H1 (cell line): ENCODE measurements around the gene RGS7BP. TPM values are rescaled to one million over a fixed set of nuclear protein-coding genes. Genes with fewer than 3 reads are reported as not detected.
A peak's percentile ranks its signal among the peaks of the same experiment; 100 is the strongest.
"Not testable (repeated sequence)": the region's sequence is repeated elsewhere in the genome, so short reads cannot be mapped to it uniquely, and the experiment has no call there.

ENCODE experiments used
- CTCF ChIA-PET: fragments of 300-600 bp; sonication (Branson Sonifier 250); formaldehyde crosslinking; loops from one replicate; lab custom pipeline; 2021; ENCODE audit not compliant: partially characterized antibody; lab: Charles Lee
- POLR2A ChIA-PET: fragments of 300-600 bp; sonication (Branson Sonifier 250); formaldehyde crosslinking; loops from one replicate; lab custom pipeline; 2021; ENCODE audit warnings: inconsistent platforms; ENCODE audit not compliant: partially characterized antibody; lab: Charles Lee
- DNase-seq, 2 experiments: peaks; one replicate each; pipeline versions ENCODE4 v3.0.0 to v3.0.0-alpha.2; 2010 to 2022; ENCODE audit warnings: low spot score in 2 of 2, low read depth in 1 of 2, mixed read lengths in 1 of 2
- FAIRE-seq: peaks from 2 replicates; lab custom pipeline; 2011; peaks lifted over from hg19 to GRCh38; lab: Jason Lieb, UNC
- H2AFZ ChIP-seq: 2 replicates; pipeline ENCODE4 v1.8.1; 2012; ENCODE audit warnings: low read length, inconsistent platforms
- H2AK5ac ChIP-seq: 2 replicates; pipeline ENCODE4 v1.6.1; 2013; ENCODE audit warnings: low read depth, low read length
- H2BK120ac ChIP-seq: replicated peaks from 2 replicates; pipeline ENCODE3; 2013; ENCODE audit warnings: low read depth, low read length, inconsistent platforms
- H2BK12ac ChIP-seq: 2 replicates; pipeline ENCODE4 v1.6.1; 2013; ENCODE audit warnings: low read depth, low read length
- H2BK15ac ChIP-seq: 2 replicates; pipeline ENCODE4 v1.6.1; 2013; ENCODE audit warnings: low read length
- H2BK20ac ChIP-seq: 2 replicates; pipeline ENCODE4 v1.6.1; 2013; ENCODE audit warnings: low read length
- H2BK5ac ChIP-seq: 2 replicates; pipeline ENCODE4 v1.6.1; 2013; ENCODE audit warnings: low read depth, low read length
- H3K14ac ChIP-seq: 2 replicates; pipeline ENCODE4 v1.6.1; 2013; ENCODE audit warnings: inconsistent platforms; ENCODE audit not compliant: insufficient read length
- H3K18ac ChIP-seq: 2 replicates; pipeline ENCODE4 v1.6.1; 2013; ENCODE audit warnings: low read length; ENCODE audit errors: extremely low read depth
- H3K23ac ChIP-seq: 2 replicates; pipeline ENCODE4 v1.6.1; 2013; ENCODE audit warnings: inconsistent platforms; ENCODE audit not compliant: insufficient read length
- H3K23me2 ChIP-seq: 2 replicates; pipeline ENCODE4 v1.6.1; 2013; ENCODE audit warnings: low read depth, low read length
- H3K27ac ChIP-seq: 2 replicates; pipeline ENCODE4 v1.6.1; 2011; ENCODE audit warnings: low read depth, low read length, inconsistent platforms
- H3K27me3 ChIP-seq, 4 experiments: replicated peaks in 1 of 4; 1 replicate in 1 of 4; 2 replicates in 3 of 4; pipeline versions ENCODE4 v1.6.1 to v1.8.1; 2011 to 2013; ENCODE audit warnings: low read length in 3 of 4, mild to moderate bottlenecking in 3 of 4, inconsistent platforms in 2 of 4, mixed read lengths in 2 of 4, moderate library complexity in 1 of 4; ENCODE audit not compliant: control insufficient read depth in 3 of 4, insufficient read depth in 3 of 4; ENCODE audit errors: extremely low read depth in 1 of 4
- H3K36me3 ChIP-seq, 4 experiments: 2 replicates each; pipeline versions ENCODE4 v1.6.1 to v1.8.1; 2011 to 2013; ENCODE audit warnings: mild to moderate bottlenecking in 4 of 4, low read length in 3 of 4, moderate library complexity in 2 of 4, control low read depth in 1 of 4, inconsistent platforms in 1 of 4; ENCODE audit not compliant: insufficient read depth in 4 of 4, control insufficient read depth in 2 of 4
- H3K4ac ChIP-seq: replicated peaks from 2 replicates; pipeline ENCODE3; 2013; ENCODE audit warnings: low read length, low read depth, mixed read lengths, inconsistent platforms; ENCODE audit not compliant: insufficient read length
- H3K4me1 ChIP-seq, 4 experiments: replicated peaks in 1 of 4; 1 replicate in 1 of 4; 2 replicates in 3 of 4; pipeline versions ENCODE4 v1.6.1 to v1.8.1; 2011 to 2013; ENCODE audit warnings: low read length in 3 of 4, inconsistent platforms in 2 of 4, mixed read lengths in 1 of 4; ENCODE audit not compliant: insufficient read depth in 4 of 4, control insufficient read depth in 3 of 4
- H3K4me2 ChIP-seq, 2 experiments: 2 replicates each; pipeline versions ENCODE4 v1.6.1 to v1.8.1; 2011 to 2013; ENCODE audit warnings: low read depth in 2 of 2, low read length in 2 of 2, control low read depth in 1 of 2, inconsistent platforms in 1 of 2, mild to moderate bottlenecking in 1 of 2; ENCODE audit not compliant: insufficient read depth in 1 of 2
- H3K4me3 ChIP-seq, 4 experiments: fragments of 200-600, 300-600 bp in 1 of 4; sonication (generic), shearing (Covaris generic), sonication (Bioruptor Twin) in 1 of 4; 2 replicates each; pipeline versions ENCODE4 v1.5.1 to v1.8.1; 2011 to 2016; ENCODE audit warnings: low read length in 4 of 4, low read depth in 3 of 4, control low read depth in 2 of 4, inconsistent platforms in 2 of 4, mild to moderate bottlenecking in 2 of 4, mixed read lengths in 1 of 4, moderate library complexity in 1 of 4; ENCODE audit not compliant: insufficient read depth in 2 of 4; ENCODE audit errors: extremely low read depth in 1 of 4
- H3K56ac ChIP-seq: replicated peaks from 2 replicates; pipeline ENCODE3; 2013; ENCODE audit warnings: low read depth, mild to moderate bottlenecking, mixed read lengths, low read length, inconsistent platforms; ENCODE audit not compliant: insufficient read length
- H3K79me1 ChIP-seq: 2 replicates; pipeline ENCODE4 v1.6.1; 2013; ENCODE audit warnings: low read depth, low read length, control low read depth
- H3K79me2 ChIP-seq, 2 experiments: 2 replicates each; pipeline versions ENCODE4 v1.6.1 to v1.8.1; 2012 to 2013; ENCODE audit warnings: low read length in 2 of 2, mild to moderate bottlenecking in 2 of 2, inconsistent platforms in 1 of 2; ENCODE audit not compliant: insufficient read depth in 2 of 2, control insufficient read depth in 1 of 2
- H3K9ac ChIP-seq, 4 experiments: replicated peaks in 1 of 4; 1 replicate in 1 of 4; 2 replicates in 3 of 4; pipeline versions ENCODE4 v1.6.1 to v1.8.1; 2011 to 2013; ENCODE audit warnings: low read depth in 3 of 4, low read length in 3 of 4, control low read depth in 2 of 4, mild to moderate bottlenecking in 2 of 4, moderate library complexity in 2 of 4, inconsistent platforms in 1 of 4; ENCODE audit errors: extremely low read depth in 1 of 4
- H3K9me3 ChIP-seq, 2 experiments: 2 replicates each; pipeline versions ENCODE4 v1.6.1 to v1.8.1; 2012 to 2013; ENCODE audit warnings: mild to moderate bottlenecking in 2 of 2, moderate library complexity in 2 of 2, control low read depth in 1 of 2, inconsistent platforms in 1 of 2, low read depth in 1 of 2, low read length in 1 of 2, mixed read lengths in 1 of 2; ENCODE audit not compliant: insufficient read depth in 2 of 2
- H4K20me1 ChIP-seq, 2 experiments: replicated peaks in 1 of 2; 2 replicates each; pipeline versions ENCODE3 to v1.8.1; 2011 to 2013; ENCODE audit warnings: inconsistent platforms in 2 of 2, low read length in 2 of 2, mild to moderate bottlenecking in 1 of 2; ENCODE audit not compliant: insufficient read depth in 2 of 2, control insufficient read depth in 1 of 2
- H4K5ac ChIP-seq: 2 replicates; pipeline ENCODE4 v1.6.1; 2013; ENCODE audit warnings: low read length, low read depth, mixed read lengths, inconsistent platforms; ENCODE audit not compliant: insufficient read length
- H4K8ac ChIP-seq: 2 replicates; pipeline ENCODE4 v1.8.0; 2013; ENCODE audit warnings: mild to moderate bottlenecking, moderate library complexity, low read length, inconsistent platforms; ENCODE audit not compliant: insufficient read depth; ENCODE audit errors: extremely low read depth
- H4K91ac ChIP-seq: replicated peaks from 2 replicates; pipeline ENCODE3; 2013; ENCODE audit warnings: low read length, mixed read lengths, inconsistent platforms; ENCODE audit not compliant: insufficient read length
- EP300 ChIP-seq, 2 experiments: IDR thresholded peaks; 1 replicate in 1 of 2; 2 replicates in 1 of 2; pipeline ENCODE4 v1.6.1; 2011 to 2012; ENCODE audit warnings: low read depth in 2 of 2, low read length in 2 of 2, mild to moderate bottlenecking in 2 of 2, borderline replicate concordance in 1 of 2, inconsistent platforms in 1 of 2, moderate library complexity in 1 of 2
- TEAD4 ChIP-seq: IDR thresholded peaks from 2 replicates; pipeline ENCODE4 v1.6.1; 2012; ENCODE audit warnings: low read depth, low read length, inconsistent platforms, mixed read lengths
- WGBS, 2 experiments: shearing (Covaris generic) in 1 of 2; methylation state at CpG; one replicate each; pipeline versions ENCODE4 v1.1.6 to v1.1.7; 2013 to 2015; ENCODE audit warnings: low lambda C conversion rate in 2 of 2, mixed read lengths in 2 of 2, inconsistent platforms in 1 of 2, low coverage in 1 of 2, missing lambda C conversion rate in 1 of 2; ENCODE audit not compliant: insufficient replicate concordance in 2 of 2, insufficient coverage in 1 of 2, insufficient read length in 1 of 2; ENCODE audit errors: extremely low coverage in 1 of 2, missing lambda C conversion rate in 1 of 2; 5-methylcytosine and 5-hydroxymethylcytosine counted together
- polyA plus RNA-seq, 7 experiments: library from polyadenylated mRNA; depleted of rRNA in 3 of 7; stranded (reverse) in 5 of 7; unstranded in 2 of 7; fragments of >200 nt in 5 of 7; fragments of 200-250 nt in 2 of 7; gene quantifications; 1 replicate in 5 of 7; 2 replicates in 1 of 7; 4 replicates in 1 of 7; pipeline versions ENCODE4 v1.2.1 to v1.2.3, GENCODE V29; 2011 to 2013; ENCODE audit warnings: missing spikeins in 2 of 7, mixed read lengths in 2 of 7
- total RNA-seq: library from RNA; stranded (reverse); fragmentation: NEBNext Ultra II Directional; extraction: Animal tissue kit (Norgen Biotek cat#: 25700); gene quantifications from 2 replicates; pipeline ENCODE4 v1.2.1, GENCODE V29; 2021

RGS7BP gene
- total and polyA plus RNA-seq, 2 of the 8 experiments (the other 6 are each of a cell fraction or from before 2014, with no cell fraction given): 0.65 to 2.3 TPM

DNA sequence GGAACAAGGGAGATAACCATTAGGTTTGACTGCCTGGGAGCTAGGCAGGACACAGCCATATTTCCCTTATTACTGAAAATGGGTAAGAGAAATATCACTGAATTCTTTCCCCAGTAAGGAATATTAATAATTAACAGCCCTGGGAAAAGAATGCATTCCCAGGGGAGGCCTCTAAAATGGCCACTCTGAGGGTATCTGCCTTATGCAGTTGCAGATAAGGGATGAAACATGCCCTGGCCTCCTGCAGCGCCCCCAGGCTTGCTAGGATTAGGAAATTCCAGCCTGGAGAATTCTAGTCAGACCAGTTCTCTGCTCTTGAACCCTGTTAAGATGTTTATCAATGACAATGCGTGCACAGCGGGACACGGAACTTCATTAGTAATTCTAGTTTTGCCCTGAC, 52.8 kb downstream of the RGS7BP start:
- H3K56ac ChIP-seq, H3K14ac ChIP-seq, POLR2A ChIA-PET, H3K27ac ChIP-seq, H3K4me2 ChIP-seq, H4K91ac ChIP-seq, H3K4ac ChIP-seq, H3K23ac ChIP-seq, H3K79me2 ChIP-seq, H2AK5ac ChIP-seq, H2BK15ac ChIP-seq, H2AFZ ChIP-seq, H3K9ac ChIP-seq, H3K79me1 ChIP-seq, H2BK20ac ChIP-seq, H2BK5ac ChIP-seq, H3K18ac ChIP-seq, H3K27me3 ChIP-seq, H3K36me3 ChIP-seq, H3K4me3 ChIP-seq, H3K9me3 ChIP-seq, FAIRE-seq, H4K5ac ChIP-seq, H3K23me2 ChIP-seq, H4K20me1 ChIP-seq, H2BK120ac ChIP-seq, H4K8ac ChIP-seq, H3K4me1 ChIP-seq, H2BK12ac ChIP-seq, CTCF ChIA-PET, DNase-seq: not testable (repeated sequence)
- 98% methylated on average over 4 of the region's 4 CpGs; no CpG with 5 or more reads in 1 of the 2 experiments for WGBS, 2 experiments
- TF ChIP-seq EP300 (IDR thresholded peaks at IDR 0.05; ENCODE audit: borderline replicate concordance in 1 of 2, low read depth in 2 of 2, low read length in 2 of 2): peak in 1 of 2 experiments; percentile 73; a peak in 1 of 3 replicates
- 0 out of 2 replicates have a peak, but pooled peaks have one; percentile 7 for TF ChIP-seq TEAD4
